HG03460 (cell line): Measurements from ENCODE around the gene THUMPD1.
"Not testable (repeated sequence)": the region's sequence is repeated elsewhere in the genome, so short reads cannot be mapped to it uniquely, and the experiment has no call there.

Source experiments
- ATAC-seq: cut with Tn5 transposase; IDR thresholded peaks from one replicate; pipeline ENCODE4 v1.9.1; 2021; ENCODE audit not compliant: unreplicated experiment

THUMPD1 gene

DNA sequence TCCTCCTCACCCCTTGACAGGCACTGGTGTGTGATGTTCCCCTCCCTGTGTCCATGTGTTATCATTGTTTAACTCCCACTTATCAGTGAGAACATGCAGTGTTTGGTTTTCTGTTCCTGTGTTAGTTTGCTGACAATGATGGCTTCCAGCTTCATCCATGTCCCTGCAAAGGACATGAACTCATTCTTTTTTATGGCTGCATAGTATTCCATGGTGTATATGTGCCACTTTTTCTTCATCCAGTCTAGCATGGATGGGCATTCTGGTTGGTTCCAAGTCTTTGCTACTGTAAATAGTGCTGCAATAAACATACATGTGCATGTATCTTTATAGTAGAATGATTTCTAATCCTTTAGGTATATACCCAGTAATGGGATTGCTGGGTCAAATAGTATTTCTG is 39.9 kb downstream of the THUMPD1 start:
- not testable (repeated sequence) for ATAC-seq

DNA sequence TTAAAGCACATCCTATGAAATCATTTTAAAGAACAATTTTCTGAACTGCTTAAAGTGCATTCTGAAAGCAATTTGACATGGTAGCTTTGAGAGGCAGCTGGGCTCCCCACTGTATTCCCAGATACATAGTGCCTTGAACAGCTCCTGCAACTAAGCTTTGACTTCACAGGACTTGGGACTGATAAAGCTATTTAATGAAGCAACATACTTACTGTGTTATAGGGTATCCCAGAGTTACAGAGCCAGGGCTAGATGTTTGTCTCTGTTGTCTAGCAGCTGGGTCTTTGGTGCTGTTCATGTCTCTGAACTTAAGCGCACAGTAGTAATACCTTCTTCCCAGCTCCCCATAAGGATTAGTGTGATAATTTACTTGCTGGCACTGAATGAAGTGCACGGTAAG is 45.0 kb downstream of the THUMPD1 start:
- no peak for ATAC-seq

DNA sequence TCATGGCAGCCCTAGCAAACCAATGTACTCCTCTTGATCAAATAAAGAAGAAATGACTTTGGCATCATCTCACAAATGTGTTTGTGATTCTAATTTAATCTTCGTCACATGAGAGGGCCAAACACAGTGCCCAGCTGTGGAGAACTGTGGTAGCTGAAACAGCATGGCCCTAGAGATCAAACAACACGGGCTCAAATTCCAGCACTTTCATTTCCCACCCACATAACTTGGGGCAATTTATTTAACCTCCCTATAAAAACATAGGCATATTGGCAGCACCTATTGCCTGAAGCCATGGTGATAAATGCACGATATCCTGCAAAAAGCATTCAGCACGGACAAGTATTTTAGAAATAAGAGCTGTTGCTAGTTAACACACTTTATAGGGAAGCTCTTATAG is 46.6 kb downstream of the THUMPD1 start:
- no peak for ATAC-seq

DNA sequence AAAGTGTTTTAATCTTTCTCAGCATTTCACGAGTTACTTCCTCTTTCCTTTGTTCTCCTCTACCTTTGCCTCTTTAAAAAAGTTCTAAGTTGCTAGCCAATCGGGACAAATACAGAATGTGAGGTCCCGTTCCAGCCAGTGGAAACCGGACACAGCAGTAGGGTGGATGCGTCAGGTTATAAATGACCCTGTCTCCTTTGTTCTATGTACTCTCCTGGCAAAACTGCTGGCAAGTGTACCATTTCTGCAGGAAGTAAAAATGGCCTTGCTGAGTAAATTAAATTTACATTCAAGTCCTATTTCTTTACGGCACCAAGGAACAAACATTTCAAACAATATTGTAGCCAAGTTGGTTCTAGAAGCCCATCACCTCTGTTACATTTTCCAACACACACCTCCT is 47.5 kb downstream of the THUMPD1 start:
- ATAC-seq = not testable (repeated sequence)

DNA sequence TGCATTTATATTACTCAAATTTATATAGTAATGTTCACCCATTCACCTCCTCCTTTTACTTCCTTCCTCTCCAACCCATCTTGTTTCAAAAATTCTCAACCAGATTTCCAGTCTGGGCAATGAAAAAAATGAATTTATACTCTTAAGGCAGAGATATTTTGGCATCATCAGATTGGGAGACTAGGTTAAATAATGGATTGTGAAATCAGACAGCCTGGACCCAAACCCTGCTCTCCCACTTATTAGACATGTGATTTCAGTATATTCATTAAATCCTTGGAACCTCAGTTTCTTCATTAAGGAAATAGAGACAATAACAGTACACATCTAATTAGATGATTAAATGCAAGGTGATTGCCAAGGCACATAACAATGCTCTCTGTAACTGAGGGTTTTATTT is 52.0 kb downstream of the THUMPD1 start:
- ATAC-seq = no peak

DNA sequence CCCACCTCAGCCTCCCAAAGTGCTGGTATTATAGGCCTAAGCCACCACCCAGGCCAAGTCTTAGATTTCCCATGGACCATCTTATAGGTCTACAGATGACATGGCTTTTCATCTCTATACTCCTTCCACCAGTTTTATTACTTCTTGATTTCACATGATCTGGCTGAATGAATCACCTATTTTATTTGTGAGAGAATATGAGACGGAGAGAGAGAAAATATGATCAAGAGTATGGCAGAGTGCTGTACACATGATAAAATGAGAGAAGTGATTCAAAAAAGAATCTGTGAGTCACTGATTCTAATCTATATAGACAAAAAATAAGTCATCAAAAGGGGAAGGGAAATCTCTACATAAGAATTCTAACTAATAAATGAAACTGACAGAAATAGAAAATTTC is 57.8 kb downstream of the THUMPD1 start:
- ATAC-seq = no peak
